Bone marrow (tissue), 2 donors: ENCODE results near the gene ARL14.

Experiments used
- DNase-seq, 2 donors: peaks; one replicate each; lab custom pipeline; 2025; lab: John Stamatoyannopoulos, UW

The ARL14 gene

DNA sequence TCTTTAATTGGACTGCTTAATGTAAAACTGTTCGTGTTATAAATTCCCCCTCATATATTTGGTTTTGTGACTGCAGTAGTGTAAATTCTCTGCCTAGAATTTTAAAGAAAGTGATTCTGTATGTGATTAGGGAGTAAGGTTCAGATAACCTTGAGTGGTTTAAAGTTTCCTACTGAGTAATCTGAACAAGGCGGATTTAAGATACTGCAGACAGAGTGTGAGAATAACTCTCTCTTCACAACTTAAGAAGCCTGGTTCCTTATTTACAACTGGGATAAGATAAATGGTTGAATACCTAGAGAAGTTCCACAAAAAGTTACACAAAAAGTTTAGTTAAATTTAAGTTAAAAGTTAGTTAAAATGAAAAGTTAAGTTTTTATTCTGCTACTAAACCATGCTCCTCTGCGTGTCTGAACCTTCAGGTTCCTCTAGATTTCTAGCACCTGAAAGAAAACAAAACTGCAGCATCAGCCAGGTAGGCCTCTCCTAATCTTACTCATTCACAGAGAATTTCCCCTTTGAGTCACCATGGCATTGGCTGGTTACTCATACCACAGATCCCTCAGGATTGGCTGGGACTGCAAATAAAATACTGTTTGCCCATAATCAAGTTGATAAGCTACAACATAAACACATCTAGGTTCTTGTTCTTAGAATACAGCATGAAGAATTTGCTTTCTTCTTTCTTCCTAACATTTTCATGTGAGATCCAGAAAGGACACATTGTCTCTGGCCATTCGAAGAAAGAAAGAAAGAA is at the start of gene ARL14:
Gene ARL14 (plus strand): TSS at position 614 of the 757 bp plus-strand sequence. CDS start 187 bp downstream, outside the sequence.
- no peak for DNase-seq

- no peak for DNase-seq
Measured at GRCh38 chr3:160629491-160629890, 47.5 kb upstream of the ARL14 start.

- DNase-seq = no peak
Measured at GRCh38 chr3:160633361-160634083, 43.4 kb upstream of the ARL14 start.

GRCh38 chr3:160635213-160635612 is 41.7 kb upstream of the ARL14 start:
- DNase-seq = no peak

GRCh38 chr3:160637086-160637485 is 39.9 kb upstream of the ARL14 start:
- no peak for DNase-seq

GRCh38 chr3:160638184-160638583 is 38.8 kb upstream of the ARL14 start:
- no peak for DNase-seq

GRCh38 chr3:160641665-160642309 is 35.2 kb upstream of the ARL14 start:
- DNase-seq = no peak

DNA sequence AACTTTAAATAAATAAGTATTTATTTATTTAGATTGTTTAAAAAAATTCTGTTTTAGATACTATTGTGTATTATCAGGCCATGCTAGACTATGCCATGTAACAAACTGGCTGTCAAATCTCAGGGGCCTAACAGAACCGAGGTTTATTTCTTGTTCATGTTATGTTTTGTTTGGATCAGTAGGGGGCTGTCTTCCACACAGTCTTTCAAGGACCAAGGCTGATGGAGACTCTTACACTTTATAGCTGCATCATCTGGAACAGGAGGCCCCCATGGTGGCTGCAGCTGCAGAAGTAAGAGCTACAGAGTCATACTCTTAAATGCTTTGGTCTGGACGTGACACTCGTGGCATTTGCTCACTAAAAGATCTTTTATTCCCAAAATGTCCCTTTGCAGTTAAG is 33.0 kb upstream of the ARL14 start:
- no peak for DNase-seq

DNA sequence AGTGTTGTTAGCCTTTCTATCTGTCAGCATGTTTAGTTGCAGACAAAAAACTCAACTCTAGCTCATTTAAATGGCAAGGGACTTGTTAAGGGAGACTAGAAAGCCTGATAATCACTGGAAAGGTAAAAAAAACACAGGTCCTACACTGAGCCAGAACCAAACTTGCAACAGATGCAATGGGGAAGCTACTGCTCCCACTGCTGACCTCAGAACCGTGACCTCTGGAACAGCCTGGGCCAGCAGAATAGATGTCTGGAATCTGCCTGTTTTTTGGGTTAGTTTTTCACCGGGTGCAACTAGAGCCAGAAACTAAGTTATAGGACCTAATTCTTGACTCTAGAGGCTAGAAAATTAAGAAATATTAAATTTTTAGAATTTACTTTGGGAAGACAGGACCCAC is 32.5 kb upstream of the ARL14 start:
- no peak for DNase-seq

DNA sequence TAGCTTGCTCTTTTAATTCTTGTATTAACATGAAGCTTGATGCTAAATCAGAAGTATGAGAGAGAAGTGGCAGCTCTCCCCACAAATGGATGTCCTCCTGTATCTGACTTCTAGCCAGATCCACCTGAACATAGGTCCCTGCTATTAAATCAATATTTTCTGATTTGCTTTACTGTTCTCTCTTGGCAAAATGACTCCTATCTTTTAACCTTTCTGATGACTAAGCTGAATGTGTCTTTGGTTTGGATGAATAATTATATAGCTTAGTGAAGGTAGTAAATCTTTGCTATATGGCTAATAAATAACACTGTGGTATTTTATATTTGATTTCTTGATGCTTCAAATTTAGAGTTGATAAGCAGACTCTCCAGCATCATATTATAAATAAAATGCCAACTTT is 28.3 kb upstream of the ARL14 start:
- no peak for DNase-seq

GRCh38 chr3:160649596-160649995 is 27.4 kb upstream of the ARL14 start:
- no peak for DNase-seq

- no peak for DNase-seq
Measured at GRCh38 chr3:160653512-160653911, 23.4 kb upstream of the ARL14 start.

DNA sequence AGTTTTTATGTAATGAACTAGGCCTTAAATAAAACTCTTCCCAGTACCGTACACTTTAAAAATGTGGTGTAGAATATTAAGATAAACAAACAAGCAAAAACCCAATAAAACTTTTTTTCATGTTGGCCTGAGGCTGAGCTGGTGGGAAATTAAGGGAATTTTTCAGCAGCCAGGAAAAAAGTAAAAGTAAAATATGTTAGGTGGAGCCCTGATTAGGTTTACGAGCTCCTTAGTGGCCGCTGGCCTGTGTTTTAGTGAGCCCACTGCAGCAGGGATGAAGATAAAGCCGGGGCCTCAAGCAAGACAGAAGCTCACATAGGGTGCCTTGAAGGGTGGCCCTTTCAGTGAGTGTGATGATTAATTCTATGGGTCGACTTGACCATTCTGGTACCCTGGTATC is 16.1 kb upstream of the ARL14 start:
- DNase-seq = no peak

DNA sequence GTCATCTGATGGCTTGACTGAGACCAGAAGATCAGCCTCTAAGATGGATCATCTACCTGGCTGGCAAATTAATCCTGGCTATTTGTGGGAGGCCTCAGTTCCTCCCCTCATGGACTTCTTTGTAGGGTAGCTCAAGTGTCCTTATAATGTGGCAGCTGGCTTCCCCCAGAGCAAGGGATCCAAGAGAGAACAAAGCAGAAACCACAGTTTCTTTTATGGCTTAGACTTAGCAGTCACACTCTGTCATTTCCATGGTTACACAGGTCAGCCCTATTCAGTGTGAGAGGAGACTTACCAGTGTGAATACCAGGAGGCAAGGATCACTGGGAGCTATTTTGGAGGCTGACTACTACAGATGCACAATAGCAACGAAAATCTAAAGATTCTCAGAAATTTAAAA is 15.3 kb upstream of the ARL14 start:
- no peak for DNase-seq

DNA sequence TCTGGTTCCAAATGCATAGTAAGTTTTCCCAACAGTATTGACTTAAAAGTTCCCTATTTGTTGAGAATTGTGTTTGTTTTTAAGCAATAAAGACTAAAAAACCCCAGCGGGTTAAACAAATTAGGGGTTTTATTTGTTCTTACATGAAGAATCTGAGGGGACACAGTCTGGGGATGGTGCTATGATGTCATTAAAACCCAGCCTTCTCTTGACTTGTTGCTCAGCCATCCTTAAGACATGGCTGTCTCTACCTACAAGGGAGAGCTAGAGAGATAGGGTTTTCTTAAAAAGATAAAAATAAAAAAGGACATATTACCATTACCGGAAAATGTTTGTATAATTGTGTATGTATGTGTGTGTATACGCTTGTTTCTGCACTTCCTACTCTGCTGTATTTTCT is 11.7 kb upstream of the ARL14 start:
- no peak for DNase-seq

DNA sequence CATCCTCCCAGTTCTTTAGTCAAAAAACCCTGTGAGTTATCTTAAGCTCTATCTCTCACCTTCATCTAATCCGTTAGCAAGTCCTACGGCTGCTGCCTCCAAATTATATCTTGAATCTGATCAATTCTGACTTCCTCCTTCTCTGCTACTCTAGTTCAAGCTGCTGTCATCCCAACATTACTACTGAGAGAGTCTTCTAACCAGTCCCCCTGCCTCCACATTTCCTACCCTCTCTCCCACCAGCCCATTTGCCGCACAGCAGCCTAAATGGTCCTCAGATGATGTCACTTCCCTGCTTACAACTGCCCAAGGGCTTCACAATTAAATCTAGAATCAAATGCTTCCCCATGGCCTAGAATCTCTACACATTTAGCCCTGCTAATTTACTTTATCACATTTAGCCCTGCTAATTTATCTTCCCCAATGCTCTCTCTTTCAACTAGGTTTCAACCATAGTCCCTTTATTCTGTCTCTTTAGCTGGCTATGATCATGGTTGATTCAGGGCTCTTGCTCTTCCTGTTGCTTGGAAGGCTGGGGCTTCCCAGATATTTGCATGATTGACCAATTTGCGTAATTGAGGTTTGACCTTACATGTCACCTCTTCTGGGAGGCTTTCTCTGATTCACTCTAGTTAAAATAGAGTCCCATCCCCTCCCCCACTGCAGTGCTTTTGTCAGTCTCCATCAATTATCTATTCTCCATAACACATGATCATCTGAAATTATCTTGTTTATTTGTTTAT is 11.0 kb upstream of the ARL14 start:
- DNase-seq = no peak

- DNase-seq = no peak
Measured at GRCh38 chr3:160667452-160667851, 9.5 kb upstream of the ARL14 start.

DNA sequence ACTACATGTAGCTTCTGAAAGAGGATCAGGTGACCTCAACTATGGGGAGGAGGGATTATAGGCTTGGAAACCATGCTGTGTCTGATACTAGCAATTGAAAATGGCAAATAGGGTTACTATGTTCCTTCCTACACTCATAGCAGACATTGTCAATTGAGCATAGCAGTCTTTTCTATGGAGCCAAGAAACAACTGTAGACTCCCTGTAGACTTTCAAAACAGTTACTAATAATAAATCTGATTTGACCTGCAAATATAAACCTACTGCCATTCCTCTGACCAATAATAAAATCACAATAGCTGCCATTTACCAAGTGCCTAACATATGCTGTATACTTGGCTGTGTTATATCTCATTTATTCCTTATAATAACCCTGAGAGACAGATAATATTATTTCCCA is 8.5 kb upstream of the ARL14 start:
- DNase-seq = no peak

DNA sequence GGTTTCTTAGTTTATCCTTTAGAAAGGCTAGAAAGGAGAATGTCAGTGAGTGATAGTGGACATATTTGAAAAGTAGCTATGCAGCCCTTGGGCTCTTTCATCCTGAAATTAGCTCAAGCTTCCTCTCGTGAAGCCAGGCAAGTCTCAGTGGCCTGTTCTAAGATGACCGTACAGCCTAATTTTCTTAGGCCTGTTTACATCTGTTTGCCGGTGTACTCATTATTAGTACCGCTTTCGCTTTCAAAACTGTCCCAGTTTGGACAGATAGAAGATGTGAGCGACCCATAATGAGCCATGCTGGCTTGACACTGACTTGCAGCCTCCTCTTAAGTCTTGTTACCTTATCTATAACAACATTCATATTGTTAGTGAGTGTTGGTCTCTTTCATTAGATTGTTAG is 5.7 kb upstream of the ARL14 start:
- no peak for DNase-seq

GRCh38 chr3:160671995-160672394 is 5.0 kb upstream of the ARL14 start:
- DNase-seq = no peak

DNA sequence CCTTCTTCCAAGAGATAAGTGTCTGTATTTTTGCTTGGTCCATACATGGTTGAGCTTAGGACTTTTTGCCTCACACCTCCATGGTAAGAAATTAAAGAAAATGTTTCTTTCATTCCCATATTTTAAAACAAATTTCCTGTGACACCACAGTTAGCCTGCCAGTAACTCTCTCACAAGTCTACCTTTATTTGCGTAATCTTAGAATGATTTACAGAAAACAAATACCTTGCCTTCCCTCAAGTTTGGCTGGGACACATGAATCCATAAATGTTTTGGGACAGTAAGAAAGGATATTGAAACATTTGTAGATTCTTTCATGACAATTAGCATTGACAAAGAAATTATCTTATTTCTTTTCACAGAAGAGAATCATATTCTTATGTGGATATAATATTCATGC is 3.8 kb upstream of the ARL14 start:
- DNase-seq = no peak

GRCh38 chr3:160675566-160676124 is 1.3 kb upstream of the ARL14 start:
- DNase-seq = no peak
